ENCODE results near the gene ERC1.

The ERC1 gene

DNA sequence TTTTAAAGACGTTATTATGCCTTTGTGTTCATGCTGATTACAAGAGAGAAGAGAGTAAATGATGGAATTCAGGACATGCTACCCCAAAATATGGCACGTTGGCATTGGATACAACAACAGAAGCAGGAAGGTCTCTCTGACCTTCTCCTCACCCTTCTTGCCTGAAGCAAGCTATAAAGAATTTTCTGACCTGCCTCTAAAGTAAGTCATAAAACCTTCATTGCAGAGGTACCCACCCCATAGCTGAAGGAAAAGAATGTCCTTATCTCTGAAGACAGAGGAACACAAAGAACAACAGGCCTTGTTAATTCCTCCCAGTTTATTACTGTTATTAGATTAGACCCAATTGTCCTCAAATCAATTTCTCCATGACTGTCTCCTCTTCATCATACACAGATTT, 427.1 kb downstream of the ERC1 start:
- DNase-seq = no peak

DNA sequence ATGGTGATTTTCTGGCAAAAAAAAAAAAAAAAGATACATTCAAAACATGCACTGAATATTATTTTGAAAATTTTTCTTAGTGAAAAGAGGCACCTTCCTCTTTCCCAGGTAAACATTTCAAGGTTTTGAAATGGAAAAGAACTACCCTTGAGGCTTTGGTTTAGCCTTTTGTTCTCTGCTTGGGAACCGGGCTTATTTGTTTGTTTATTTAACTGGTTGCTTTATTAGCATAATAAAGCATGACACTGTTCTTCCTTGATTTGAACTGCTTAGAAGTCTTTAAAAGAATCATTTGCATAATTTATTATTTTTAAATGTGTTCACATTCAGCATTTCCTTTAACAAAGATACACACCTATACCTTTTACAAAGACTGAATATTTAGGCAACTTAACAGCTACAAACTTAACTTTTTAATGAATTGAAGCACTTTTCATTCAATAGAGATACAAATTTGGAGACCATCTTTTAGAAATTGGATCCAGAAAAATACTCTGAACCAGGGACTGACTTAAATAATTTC, 428.9 kb downstream of the ERC1 start:
- no peak for DNase-seq

- DNase-seq = no peak
These were observed 430.2 kb downstream of the ERC1 start for GRCh38 chr12:1421091-1421846.

- DNase-seq = no peak
These were observed 431.7 kb downstream of the ERC1 start for GRCh38 chr12:1422604-1423315.

- DNase-seq = no peak
These were observed 433.8 kb downstream of the ERC1 start for GRCh38 chr12:1424674-1425395.

DNA sequence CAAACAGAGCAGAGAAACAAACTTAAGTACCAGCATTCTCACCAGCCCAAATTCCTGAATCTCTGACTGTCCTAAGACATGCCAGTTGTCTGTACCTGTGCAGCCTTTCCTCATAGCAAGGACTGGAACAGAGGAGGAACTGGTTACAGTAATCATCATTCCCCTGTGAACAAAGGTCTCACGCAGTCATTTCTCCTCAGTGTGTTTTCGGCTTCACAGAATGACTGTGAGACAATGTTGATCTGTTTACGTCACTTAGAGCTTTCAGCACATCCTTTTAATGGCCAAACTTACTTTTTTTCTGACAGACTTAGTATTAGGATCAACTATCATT, 434.3 kb downstream of the ERC1 start:
- DNase-seq = no peak

- no peak for DNase-seq
These were observed 437.6 kb downstream of the ERC1 start for GRCh38 chr12:1428671-1429070.

- no peak for DNase-seq
These were observed 439.0 kb downstream of the ERC1 start for GRCh38 chr12:1429980-1430379.

- no peak for DNase-seq
These were observed 443.4 kb downstream of the ERC1 start for GRCh38 chr12:1434296-1434955.

DNA sequence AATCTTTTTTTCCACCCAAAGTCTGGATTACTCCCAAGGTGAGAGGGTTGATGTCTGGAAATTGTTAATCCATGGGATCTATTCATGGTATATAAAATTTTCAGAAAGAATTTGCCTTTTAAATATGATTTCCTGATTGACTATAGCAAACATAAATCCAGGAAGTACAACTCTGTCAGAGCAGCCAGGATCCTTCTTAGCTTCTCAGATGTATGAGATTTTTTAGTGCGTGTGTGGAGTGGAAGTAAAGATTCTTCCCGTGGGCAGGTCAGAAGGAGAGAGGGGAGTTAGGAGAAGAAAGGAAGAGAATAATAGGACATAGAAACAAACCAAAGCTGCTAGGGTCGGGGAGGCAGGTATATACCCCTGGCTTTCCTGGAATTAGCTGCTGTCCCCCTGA, 444.0 kb downstream of the ERC1 start:
- DNase-seq = no peak

- DNase-seq = no peak
These were observed 444.4 kb downstream of the ERC1 start for GRCh38 chr12:1435456-1435855.

DNA sequence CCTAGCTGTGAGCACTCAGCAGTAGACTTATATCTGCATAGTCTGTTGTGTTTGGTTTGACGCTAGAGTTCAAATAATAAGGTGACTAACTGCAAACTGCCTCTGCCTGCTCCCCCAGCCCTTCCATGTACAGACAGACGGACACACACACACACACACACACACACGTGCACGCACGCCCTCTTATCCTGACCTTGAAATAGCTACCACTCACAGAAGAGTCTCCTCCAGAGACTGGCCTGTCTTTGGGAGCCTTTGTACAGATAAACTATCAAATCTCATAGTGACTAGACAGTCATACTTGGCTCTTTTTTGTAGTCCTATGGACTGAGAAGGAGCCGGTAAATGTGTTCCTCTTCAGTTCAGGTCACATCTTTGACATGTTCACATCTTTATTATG, 445.0 kb downstream of the ERC1 start:
- DNase-seq = no peak

GRCh38 chr12:1436981-1437380, 446.0 kb downstream of the ERC1 start:
- DNase-seq = no peak

GRCh38 chr12:1439201-1439600, 448.2 kb downstream of the ERC1 start:
- DNase-seq = no peak

DNA sequence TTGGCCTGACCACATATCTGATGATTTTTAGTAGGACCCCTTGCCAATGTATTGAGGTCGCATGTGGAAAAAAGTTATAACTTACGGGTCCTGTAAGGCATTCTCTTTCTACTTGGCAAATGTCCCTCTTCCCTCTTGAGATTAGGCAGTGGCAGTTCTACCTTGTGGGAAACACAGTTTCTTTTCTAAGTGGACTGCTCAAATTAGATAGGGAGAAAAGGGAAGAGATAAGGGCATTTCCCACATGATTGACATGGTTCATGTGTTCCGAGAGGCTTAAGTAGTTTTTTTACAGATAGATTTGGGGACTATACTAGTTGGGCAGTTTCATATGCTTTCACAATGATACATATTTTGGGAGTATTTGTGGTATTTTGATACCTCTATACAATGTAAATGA, 448.7 kb downstream of the ERC1 start:
- DNase-seq = no peak

GRCh38 chr12:1443421-1444141, 452.6 kb downstream of the ERC1 start:
- no peak for DNase-seq

- DNase-seq = no peak
These were observed 453.1 kb downstream of the ERC1 start for GRCh38 chr12:1444142-1444516.

- DNase-seq = no peak
These were observed 454.8 kb downstream of the ERC1 start for GRCh38 chr12:1445807-1446206.

DNA sequence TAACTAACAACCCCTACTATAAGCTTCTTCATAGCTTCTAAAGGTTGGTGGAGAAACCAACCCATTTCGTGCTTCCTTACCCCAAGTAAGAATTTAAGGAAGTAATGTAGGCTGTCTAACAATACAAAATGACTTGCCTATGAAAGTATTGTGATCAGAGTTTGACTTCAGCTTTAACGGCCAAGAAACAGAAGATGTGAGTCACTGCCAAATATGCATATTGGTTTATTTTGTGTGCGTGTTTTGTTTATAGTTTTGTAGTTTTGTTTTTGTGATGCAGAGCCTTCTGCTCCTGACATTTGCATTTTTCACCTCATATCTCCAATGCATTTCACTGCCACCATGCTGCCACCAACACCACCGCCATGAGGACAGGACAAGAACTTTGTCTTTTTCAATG, 457.3 kb downstream of the ERC1 start:
- no peak for DNase-seq

DNA sequence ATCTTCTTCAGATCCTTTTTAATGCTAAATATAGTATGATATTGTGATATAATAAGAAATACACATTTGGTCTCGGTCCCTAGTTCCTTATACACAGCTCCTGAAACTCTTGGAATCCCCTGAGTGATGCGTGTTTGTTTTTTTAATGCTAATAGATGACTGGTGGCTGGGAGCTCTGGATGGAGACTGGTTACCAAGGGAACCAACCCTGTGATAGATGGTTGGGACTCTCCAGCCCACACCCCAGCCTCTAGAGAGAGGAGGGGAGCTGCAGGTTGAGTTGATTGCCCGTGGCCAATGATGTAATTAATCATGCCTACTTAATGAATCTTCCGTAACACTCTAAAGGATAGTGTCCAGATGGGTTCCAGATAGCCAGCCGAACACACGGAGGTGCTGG, 462.8 kb downstream of the ERC1 start:
- DNase-seq = no peak

GRCh38 chr12:1456885-1457284, 465.9 kb downstream of the ERC1 start:
- no peak for DNase-seq

- no peak for DNase-seq
These were observed 466.9 kb downstream of the ERC1 start for GRCh38 chr12:1457901-1458300.

DNA sequence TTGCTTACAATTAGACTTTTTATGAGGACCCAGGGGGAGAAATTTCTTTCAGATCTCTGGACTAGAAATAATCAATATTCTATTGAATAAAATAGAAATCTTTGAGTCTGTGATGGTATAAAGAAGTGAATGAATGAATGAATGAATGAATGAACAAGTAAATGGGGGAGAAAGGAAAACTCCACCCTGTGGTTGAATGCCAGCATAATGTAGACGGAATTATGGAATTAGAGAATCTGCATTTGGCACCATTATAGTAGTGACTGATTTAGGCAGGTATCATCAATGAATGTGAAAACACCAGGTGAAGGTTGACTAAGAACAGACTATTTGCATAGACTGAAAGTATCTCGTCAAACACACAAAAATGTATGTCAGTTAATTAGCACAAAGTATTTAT, 468.3 kb downstream of the ERC1 start:
- DNase-seq = no peak

Data from effector CD4-positive, alpha-beta T cell (primary cell).